Naive thymus-derived CD4-positive, alpha-beta T cell (primary cell): Measurements from ENCODE around the gene KCNT1. TPM values are rescaled to one million over a fixed set of nuclear protein-coding genes. Genes with fewer than 3 reads are reported as not detected.
A peak's percentile ranks its signal among the peaks of the same experiment; 100 is the strongest.

Source experiments
- ATAC-seq: fragments of 150-1000 bp; cut with Tn5 transposase; 2 replicates; pipeline ENCODE4 v1.10.0; 2021; ENCODE audit warnings: mild to moderate bottlenecking, moderate library complexity
- CTCF ChIA-PET: fragments of 350-600 bp; sonication (Branson Sonifier 250); formaldehyde crosslinking; loops from one replicate; lab custom pipeline; 2021; ENCODE audit warnings: antibody characterized with exemption; lab: Charles Lee
- POLR2A ChIA-PET: fragments of 350-600 bp; sonication (Branson Sonifier 250); formaldehyde crosslinking; loops from one replicate; lab custom pipeline; 2021; ENCODE audit warnings: antibody characterized with exemption, inconsistent platforms; lab: Charles Lee
- DNase-seq, 9 donors: peaks; one replicate each; pipeline versions ENCODE4 v3.0.0 to v3.0.0-alpha.2; 2020 to 2022; ENCODE audit warnings: mixed read lengths in 1 of 9
- H3K27ac ChIP-seq: one replicate; pipeline ENCODE4 v1.7.0; 2013; ENCODE audit warnings: mild to moderate bottlenecking, low read depth, low read length, moderate library complexity
- H3K27me3 ChIP-seq, 2 donors: one replicate each; pipeline ENCODE4 v1.7.0; 2013; ENCODE audit warnings: low read length in 2 of 2, mild to moderate bottlenecking in 2 of 2, moderate library complexity in 2 of 2; ENCODE audit not compliant: control insufficient read depth in 2 of 2, insufficient read depth in 2 of 2
- H3K36me3 ChIP-seq, 3 experiments: 1 replicate in 2 of 3; 2 replicates in 1 of 3; pipeline ENCODE4 v1.7.0; 2013; ENCODE audit warnings: low read length in 3 of 3, mild to moderate bottlenecking in 3 of 3, moderate library complexity in 1 of 3; ENCODE audit not compliant: insufficient read depth in 3 of 3, control insufficient read depth in 2 of 3
- H3K4me1 ChIP-seq, 2 donors: one replicate each; pipeline ENCODE4 v1.7.0; 2013; ENCODE audit warnings: low read length in 2 of 2, mild to moderate bottlenecking in 2 of 2, moderate library complexity in 1 of 2; ENCODE audit not compliant: control insufficient read depth in 2 of 2, insufficient read depth in 2 of 2
- H3K4me3 ChIP-seq: 2 replicates; pipeline ENCODE4 v1.7.0; 2013; ENCODE audit warnings: mild to moderate bottlenecking, low read length
- H3K9me3 ChIP-seq, 3 experiments: 1 replicate in 2 of 3; 2 replicates in 1 of 3; pipeline ENCODE4 v1.7.0; 2013; ENCODE audit warnings: low read length in 3 of 3; ENCODE audit not compliant: control insufficient read depth in 2 of 3
- H3K27ac Mint-ChIP-seq, 9 donors: one replicate each; pipeline ENCODE4 v1.8.0; 2020 to 2022; ENCODE audit warnings: mixed read lengths in 9 of 9, mild to moderate bottlenecking in 8 of 9, moderate library complexity in 5 of 9, inconsistent platforms in 2 of 9
- H3K27me3 Mint-ChIP-seq, 5 donors: one replicate each; pipeline ENCODE4 v1.8.0; 2021 to 2022; ENCODE audit warnings: mixed read lengths in 5 of 5, mild to moderate bottlenecking in 1 of 5
- H3K36me3 Mint-ChIP-seq, 5 donors: one replicate each; pipeline ENCODE4 v1.8.0; 2020 to 2022; ENCODE audit warnings: mixed read lengths in 5 of 5, mild to moderate bottlenecking in 3 of 5, inconsistent platforms in 1 of 5
- H3K4me1 Mint-ChIP-seq, 7 donors: one replicate each; pipeline ENCODE4 v1.8.0; 2020 to 2022; ENCODE audit warnings: mixed read lengths in 7 of 7, mild to moderate bottlenecking in 3 of 7, inconsistent platforms in 1 of 7
- H3K4me3 Mint-ChIP-seq, 10 donors: one replicate each; pipeline ENCODE4 v1.8.0; 2020 to 2022; ENCODE audit warnings: mild to moderate bottlenecking in 10 of 10, mixed read lengths in 10 of 10, moderate library complexity in 6 of 10, inconsistent platforms in 2 of 10
- H3K9me3 Mint-ChIP-seq, 11 donors: one replicate each; pipeline ENCODE4 v1.8.0; 2020 to 2022; ENCODE audit warnings: mixed read lengths in 11 of 11, mild to moderate bottlenecking in 4 of 11, inconsistent platforms in 1 of 11, moderate library complexity in 1 of 11
- intact Hi-C, 2 donors: fragments of 100-400 bp; cut with micrococcal nuclease; formaldehyde crosslinking; loops; one replicate each; pipeline ENCODE4 v1.15.1; 2023
- polyA plus RNA-seq, 2 donors: library from polyadenylated mRNA; unstranded; fragments of 300-500 nt; fragmentation: Illumina TruSeq; gene quantifications; one replicate each; pipeline ENCODE4 v1.2.3, GENCODE V29; 2021
- total RNA-seq, 6 experiments: library from RNA in 5 of 6; stranded (reverse) in 5 of 6; gene quantifications; 1 replicate in 5 of 6; 2 replicates in 1 of 6; pipeline ENCODE4 v1.2.3 and lab custom pipeline; 2021 to 2026

KCNT1 gene
- total and polyA plus RNA-seq, 7 experiments from 2014 or later, result 0.29 TPM; not detected in 6

DNA sequence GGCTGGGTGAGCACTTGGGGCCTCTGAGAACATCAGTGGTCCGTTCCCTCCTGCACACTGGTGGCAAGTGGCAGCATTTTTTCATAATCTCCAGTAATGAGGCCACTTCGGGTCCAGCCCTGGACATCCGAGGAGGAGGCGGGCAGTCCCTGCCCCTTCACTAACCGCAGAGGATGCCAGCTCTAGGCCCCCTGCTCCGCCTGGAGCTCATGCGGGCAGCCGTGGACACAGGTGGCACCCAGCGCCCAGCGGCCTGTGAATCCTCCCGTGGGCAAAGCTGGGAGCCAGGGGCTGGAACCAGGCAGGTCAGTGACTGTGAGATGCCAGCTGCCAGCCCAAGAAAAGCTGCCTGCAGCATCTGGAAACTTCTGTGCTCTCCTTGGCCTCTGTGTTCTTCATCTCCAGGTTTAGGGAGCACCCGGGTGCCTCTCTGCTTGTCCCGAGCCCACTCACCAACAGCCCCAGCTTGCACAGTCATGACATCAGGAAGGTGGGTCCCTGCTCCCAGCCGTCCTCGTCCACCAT lies 92.4 kb downstream of the KCNT1 start:
- H3K27me3 ChIP-seq, result no peaks in the 10 kb centered on the region
- DNase-seq (no peak), ATAC-seq (no peak)
- Mint-ChIP-seq H3K9me3 (no peaks in the 10 kb centered on the region), H3K27ac (no peak overlapping the region), H3K4me3 (no peak overlapping the region), H3K4me1 (peaks cover 0 to 10% (median 0%) of the 10 kb centered on the region in 7 donors), H3K27me3 (peaks cover 0 to 12% (median 0%) of the 10 kb centered on the region in 5 donors), H3K36me3 (peaks cover 0 to 3% (median 0%) of the 10 kb centered on the region in 5 donors)
- ChIA-PET POLR2A (no interaction called here), CTCF (interaction anchor here (1.3 kb wide), 1 partner anchor 9 kb away, joined by 3 read pairs; no protein-coding TSS in a partner anchor)
- no peaks in the 10 kb centered on the region for H3K4me1 ChIP-seq
- no peaks in the 10 kb centered on the region for H3K36me3 ChIP-seq
- no peaks in the 10 kb centered on the region for H3K9me3 ChIP-seq
- H3K27ac ChIP-seq, result no peak overlapping the region
- intact Hi-C loops, result no loop called here
- H3K4me3 ChIP-seq, result no peak overlapping the region

DNA sequence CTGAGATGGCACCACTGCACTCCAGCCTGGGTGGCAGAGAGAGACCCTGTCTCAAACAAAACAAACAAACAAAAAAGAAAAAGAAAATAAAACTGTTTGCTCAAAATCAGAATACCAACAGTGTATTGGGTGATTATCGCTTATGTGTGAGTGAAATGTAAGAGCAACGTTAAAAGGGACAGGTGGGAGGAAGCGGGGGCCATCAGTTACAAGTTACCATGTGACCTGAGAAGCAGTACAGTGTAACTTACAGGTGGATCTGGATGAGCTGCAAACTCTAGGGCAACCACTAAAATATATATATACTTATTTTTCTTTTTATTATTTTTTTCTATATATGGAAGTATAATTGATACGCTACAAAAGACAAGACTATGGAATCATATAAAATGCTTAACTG lies 93.4 kb downstream of the KCNT1 start:
- ATAC-seq (no peak), DNase-seq (no peak)
- Histone ChIP-seq H3K27me3 (no peaks in the 10 kb centered on the region), H3K27ac (no peak overlapping the region), H3K4me3 (no peak overlapping the region), H3K36me3 (no peaks in the 10 kb centered on the region), H3K4me1 (no peaks in the 10 kb centered on the region), H3K9me3 (no peaks in the 10 kb centered on the region)
- Mint-ChIP-seq H3K27me3 (peaks cover 0 to 12% (median 0%) of the 10 kb centered on the region in 5 donors), H3K36me3 (peaks cover 0 to 4% (median 0%) of the 10 kb centered on the region in 5 donors), H3K4me1 (peaks cover 0 to 10% (median 0%) of the 10 kb centered on the region in 7 donors), H3K9me3 (no peaks in the 10 kb centered on the region), H3K27ac (no peak overlapping the region), H3K4me3 (no peak overlapping the region)
- POLR2A ChIA-PET, result no interaction called here
- intact Hi-C loops, result no loop called here
- CTCF ChIA-PET, result interaction anchor here (1.3 kb wide), 1 partner anchor 8 kb away, joined by 3 read pairs; no protein-coding TSS in a partner anchor

DNA sequence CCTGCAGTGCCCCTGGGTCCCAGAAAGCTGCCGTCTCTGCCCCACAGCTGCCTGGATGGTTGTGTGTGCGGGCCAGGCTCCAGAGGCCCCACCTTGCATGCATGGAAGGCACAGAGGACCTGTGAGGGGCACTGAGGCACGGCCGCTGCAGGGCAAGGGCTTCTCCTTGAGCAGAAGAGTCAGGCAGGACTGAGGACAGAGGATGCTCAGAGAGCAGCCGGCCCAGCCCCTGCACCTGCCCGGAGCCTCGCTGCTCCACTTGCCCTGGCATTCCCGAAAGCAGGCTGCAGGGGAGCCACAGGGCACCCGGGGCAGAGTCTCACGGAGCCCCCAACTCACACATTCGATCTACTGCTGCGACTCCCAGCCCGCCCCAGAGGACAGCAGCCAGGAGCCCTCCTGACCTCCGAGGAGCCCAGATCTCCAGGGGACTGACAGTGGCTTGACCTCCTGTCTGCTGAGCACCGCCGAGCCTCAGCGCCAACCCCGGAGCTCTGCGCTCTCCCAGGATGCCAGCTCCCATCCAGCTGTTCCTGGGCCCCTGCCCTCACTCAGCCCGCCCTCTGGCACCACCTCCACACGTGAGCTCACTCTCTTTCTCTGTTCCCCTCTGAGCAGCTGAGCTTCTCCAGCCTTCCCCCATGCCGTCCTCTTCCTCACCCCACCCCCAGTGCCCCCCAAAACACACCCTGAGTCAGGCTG lies 95.0 kb downstream of the KCNT1 start:
- Histone ChIP-seq H3K9me3 (no peaks in the 10 kb centered on the region), H3K4me1 (no peaks in the 10 kb centered on the region), H3K36me3 (no peaks in the 10 kb centered on the region), H3K27ac (no peak overlapping the region), H3K4me3 (no peak overlapping the region), H3K27me3 (no peaks in the 10 kb centered on the region)
- POLR2A ChIA-PET, result no interaction called here
- Mint-ChIP-seq H3K4me1 (peaks cover 0 to 10% (median 0%) of the 10 kb centered on the region in 7 donors), H3K4me3 (no peak overlapping the region), H3K27ac (no peak overlapping the region), H3K36me3 (peaks cover 0 to 12% (median 0%) of the 10 kb centered on the region in 5 donors), H3K27me3 (peaks cover 0 to 12% (median 0%) of the 10 kb centered on the region in 5 donors), H3K9me3 (peaks cover 0 to 3% (median 0%) of the 10 kb centered on the region in 11 donors)
- DNase-seq (no peak), ATAC-seq (no peak)
- CTCF ChIA-PET, result no interaction called here
- intact Hi-C loops, result no loop called here

DNA sequence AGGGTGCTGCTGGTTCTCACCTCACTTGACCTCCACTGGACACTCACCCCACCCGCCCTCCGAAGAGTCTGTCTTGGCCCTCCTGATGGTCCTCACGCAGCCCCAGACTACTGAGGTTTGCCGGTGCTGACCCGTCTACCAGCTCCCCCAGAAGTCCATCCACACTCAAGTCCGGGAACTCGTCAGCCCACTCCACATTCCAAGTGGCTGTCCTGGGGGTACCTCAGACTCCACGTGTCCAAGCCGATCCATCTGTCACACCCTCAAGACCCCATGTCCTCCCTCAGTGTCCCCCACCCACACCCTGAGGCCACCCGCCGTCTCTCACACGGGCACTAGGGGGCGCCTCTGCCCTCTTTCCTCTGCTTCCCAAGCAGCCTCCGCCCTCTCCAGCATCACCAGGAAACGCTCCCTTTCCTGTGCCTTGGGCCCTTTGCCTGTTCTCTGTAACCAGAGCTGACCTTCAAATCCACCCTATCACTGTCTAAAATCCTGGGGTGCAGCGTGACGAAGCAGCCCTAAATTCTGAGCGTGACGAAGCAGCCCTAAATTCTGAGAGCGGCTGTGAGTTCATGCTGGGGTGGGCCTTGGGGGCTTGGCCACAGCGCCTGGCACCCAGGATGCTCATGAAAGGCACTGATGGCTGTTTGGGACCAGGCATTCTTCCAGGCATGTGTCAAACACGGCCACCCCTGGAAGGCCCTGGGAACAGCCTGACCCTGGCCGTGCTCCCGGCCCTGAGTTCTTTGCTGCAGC lies 95.7 kb downstream of the KCNT1 start:
- Histone ChIP-seq H3K4me3 (no peak overlapping the region), H3K36me3 (no peaks in the 10 kb centered on the region), H3K27me3 (no peaks in the 10 kb centered on the region), H3K9me3 (no peaks in the 10 kb centered on the region), H3K4me1 (no peaks in the 10 kb centered on the region), H3K27ac (no peak overlapping the region)
- Mint-ChIP-seq H3K27me3 (peaks cover 0 to 12% (median 0%) of the 10 kb centered on the region in 5 donors), H3K4me1 (peaks cover 0 to 10% (median 0%) of the 10 kb centered on the region in 7 donors), H3K4me3 (no peak overlapping the region), H3K9me3 (peaks cover 0 to 3% (median 0%) of the 10 kb centered on the region in 11 donors), H3K36me3 (peaks cover 0 to 12% (median 0%) of the 10 kb centered on the region in 5 donors), H3K27ac (peak overlapping the region in 1 of 9 donors; percentile 59)
- peak in 1 of 9 donors; percentile 41 for DNase-seq
- ChIA-PET CTCF (no interaction called here), POLR2A (no interaction called here)
- intact Hi-C loops, result no loop called here
- ATAC-seq, result no peak

DNA sequence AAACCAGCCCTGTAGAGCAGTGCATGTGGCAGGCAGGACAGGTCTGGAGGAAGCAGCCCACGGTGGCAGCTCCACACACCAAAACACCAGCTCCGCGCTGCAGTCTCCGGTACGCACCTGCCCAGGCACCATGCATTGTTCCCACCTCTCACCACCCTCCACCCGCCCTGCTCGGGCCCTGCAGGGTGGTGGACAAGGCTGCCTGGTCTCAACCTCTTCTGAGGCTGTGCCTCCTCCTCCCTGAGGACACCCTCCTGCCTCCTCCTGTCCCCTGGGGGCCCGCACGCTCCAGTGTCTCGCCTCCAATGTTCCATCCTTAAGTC lies 96.2 kb downstream of the KCNT1 start:
- H3K36me3 Mint-ChIP-seq, result peaks cover 0 to 12% (median 0%) of the 10 kb centered on the region in 5 donors
- CTCF ChIA-PET, result no interaction called here
- no peaks in the 10 kb centered on the region for H3K9me3 ChIP-seq
- H3K4me3 ChIP-seq, result no peak overlapping the region
- no peaks in the 10 kb centered on the region for H3K4me1 ChIP-seq
- no peak overlapping the region for H3K4me3 Mint-ChIP-seq
- H3K36me3 ChIP-seq, result no peaks in the 10 kb centered on the region
- ATAC-seq, result no peak
- no peak overlapping the region for H3K27ac Mint-ChIP-seq
- H3K27ac ChIP-seq, result no peak overlapping the region
- POLR2A ChIA-PET, result no interaction called here
- H3K27me3 Mint-ChIP-seq, result peaks cover 0 to 12% (median 0%) of the 10 kb centered on the region in 5 donors
- no peak for DNase-seq
- H3K27me3 ChIP-seq, result no peaks in the 10 kb centered on the region
- peaks cover 0 to 3% (median 0%) of the 10 kb centered on the region in 11 donors for H3K9me3 Mint-ChIP-seq
- H3K4me1 Mint-ChIP-seq, result peaks cover 0 to 10% (median 0%) of the 10 kb centered on the region in 7 donors
- intact Hi-C loops, result no loop called here

DNA sequence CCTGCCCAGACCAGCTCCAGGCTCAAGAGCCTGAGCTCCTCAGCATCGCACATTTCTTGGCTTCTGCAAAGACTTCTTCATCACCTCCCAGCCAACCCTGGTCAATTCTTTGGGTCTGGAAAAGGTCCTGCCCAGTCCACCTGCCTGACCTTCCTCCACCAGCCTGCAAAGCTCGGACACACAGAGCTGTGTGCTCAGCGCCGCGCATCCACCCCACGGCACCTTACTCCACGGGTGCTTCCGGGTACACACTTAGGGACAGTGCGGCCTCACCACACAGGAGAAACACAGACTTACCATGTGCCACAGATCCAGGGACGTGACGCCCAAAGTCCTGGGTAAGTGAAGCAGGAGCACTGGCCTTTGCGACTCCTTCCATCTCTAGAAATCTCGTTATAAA lies 97.3 kb downstream of the KCNT1 start:
- Histone ChIP-seq H3K36me3 (no peaks in the 10 kb centered on the region), H3K9me3 (no peaks in the 10 kb centered on the region), H3K27me3 (no peaks in the 10 kb centered on the region), H3K27ac (no peak overlapping the region), H3K4me3 (no peak overlapping the region), H3K4me1 (no peaks in the 10 kb centered on the region)
- ChIA-PET POLR2A (no interaction called here), CTCF (no interaction called here)
- intact Hi-C loops, result no loop called here
- Mint-ChIP-seq H3K27ac (no peak overlapping the region), H3K36me3 (peaks cover 0 to 12% (median 0%) of the 10 kb centered on the region in 5 donors), H3K4me1 (peaks cover 0 to 10% (median 0%) of the 10 kb centered on the region in 7 donors), H3K9me3 (peaks cover 0 to 3% (median 0%) of the 10 kb centered on the region in 11 donors), H3K27me3 (peaks cover 0 to 12% (median 0%) of the 10 kb centered on the region in 5 donors), H3K4me3 (no peak overlapping the region)
- DNase-seq (no peak), ATAC-seq (no peak)
